ENCODE measurements around the gene IGLON5.

The IGLON5 gene

DNA sequence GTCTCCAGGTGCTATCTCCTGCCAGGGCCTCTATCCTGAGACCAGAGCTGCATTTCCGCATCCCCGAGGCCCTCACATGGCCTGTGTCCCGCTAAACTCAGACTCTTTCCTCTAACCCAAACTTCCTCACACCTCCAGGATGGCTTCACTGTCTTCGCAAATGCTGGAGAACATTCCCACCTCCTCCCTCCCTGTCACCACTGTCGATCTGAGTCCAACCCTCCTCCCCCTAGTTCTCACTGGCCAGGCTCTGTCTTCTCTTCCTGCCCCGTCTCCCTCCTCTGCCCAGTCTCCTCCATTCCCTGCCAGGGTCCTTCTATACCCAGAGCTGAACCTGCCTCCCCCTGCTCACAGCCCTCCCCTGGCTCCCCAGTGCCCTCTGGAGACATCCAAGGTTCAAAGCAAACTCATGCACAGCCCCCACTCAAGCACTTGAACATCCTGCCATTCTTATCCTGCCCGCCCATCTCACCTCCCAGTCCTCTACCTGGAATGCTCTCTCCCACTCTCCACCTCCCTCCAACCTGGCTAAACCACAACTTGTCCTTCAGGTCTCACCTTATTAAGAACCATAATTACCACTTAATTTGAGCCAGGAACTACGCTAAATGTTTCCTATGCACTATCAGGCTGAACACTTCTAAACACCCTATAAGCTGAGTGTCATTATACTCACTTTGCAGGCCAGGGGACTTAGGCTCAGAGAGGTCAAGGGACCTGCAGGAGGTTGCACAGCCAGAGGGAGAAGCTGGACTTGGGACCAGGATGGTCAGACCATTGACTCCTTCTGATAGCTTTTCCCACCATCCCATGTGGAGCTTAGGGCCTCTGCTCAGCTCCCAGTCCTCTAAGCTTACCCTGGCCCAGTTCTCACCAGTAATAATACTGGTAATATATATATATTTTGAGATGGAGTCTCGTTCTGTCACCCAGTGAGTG is 31.5 kb downstream of the IGLON5 start:
- no peak overlapping the region for H3K4me3 ChIP-seq (ENCODE audit: low read depth, low read length)
- no peak for DNase-seq (ENCODE audit: low read depth)
- TF ChIP-seq, protein P1, sequence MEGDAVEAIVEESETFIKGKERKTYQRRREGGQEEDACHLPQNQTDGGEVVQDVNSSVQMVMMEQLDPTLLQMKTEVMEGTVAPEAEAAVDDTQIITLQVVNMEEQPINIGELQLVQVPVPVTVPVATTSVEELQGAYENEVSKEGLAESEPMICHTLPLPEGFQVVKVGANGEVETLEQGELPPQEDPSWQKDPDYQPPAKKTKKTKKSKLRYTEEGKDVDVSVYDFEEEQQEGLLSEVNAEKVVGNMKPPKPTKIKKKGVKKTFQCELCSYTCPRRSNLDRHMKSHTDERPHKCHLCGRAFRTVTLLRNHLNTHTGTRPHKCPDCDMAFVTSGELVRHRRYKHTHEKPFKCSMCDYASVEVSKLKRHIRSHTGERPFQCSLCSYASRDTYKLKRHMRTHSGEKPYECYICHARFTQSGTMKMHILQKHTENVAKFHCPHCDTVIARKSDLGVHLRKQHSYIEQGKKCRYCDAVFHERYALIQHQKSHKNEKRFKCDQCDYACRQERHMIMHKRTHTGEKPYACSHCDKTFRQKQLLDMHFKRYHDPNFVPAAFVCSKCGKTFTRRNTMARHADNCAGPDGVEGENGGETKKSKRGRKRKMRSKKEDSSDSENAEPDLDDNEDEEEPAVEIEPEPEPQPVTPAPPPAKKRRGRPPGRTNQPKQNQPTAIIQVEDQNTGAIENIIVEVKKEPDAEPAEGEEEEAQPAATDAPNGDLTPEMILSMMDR (IDR thresholded peaks at IDR 0.05; ENCODE audit: control insufficient read depth, extremely low read depth, insufficient read depth), result no peak

DNA sequence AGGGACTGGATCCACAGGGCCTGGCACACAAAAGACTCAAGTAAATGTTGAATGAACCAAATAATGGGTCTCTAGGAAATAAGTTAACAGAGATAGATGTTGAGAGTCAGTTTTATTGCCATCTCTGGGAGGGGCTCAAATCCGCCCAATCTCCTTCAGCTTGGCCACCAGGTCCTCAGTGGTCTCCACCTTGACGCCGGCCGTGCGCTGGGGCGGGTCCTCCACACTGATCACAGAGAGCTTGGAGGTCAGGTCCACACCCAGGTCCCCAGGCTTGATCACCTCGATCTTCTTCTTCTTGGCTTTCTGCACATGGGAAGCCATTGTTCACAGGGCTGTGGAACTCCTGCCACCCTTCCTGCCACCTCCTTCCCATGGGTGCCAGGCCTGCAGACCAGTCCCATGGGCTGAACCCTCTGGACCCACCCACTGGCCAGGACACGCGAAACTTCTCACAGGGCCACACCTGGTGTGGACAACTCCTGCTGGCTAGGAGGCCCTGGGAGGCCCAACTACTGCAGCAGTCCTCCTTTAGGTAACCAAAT is 33.7 kb downstream of the IGLON5 start:
- TF ChIP-seq, protein P1 (IDR thresholded peaks at IDR 0.05; ENCODE audit: control insufficient read depth, extremely low read depth, insufficient read depth), result no peak
- no peak overlapping the region for H3K4me3 ChIP-seq (ENCODE audit: low read depth, low read length)
- no peak for DNase-seq (ENCODE audit: low read depth)

GRCh38 chr19:51346742-51347141 is 35.3 kb downstream of the IGLON5 start:
- TF ChIP-seq, protein P1 (IDR thresholded peaks at IDR 0.05; ENCODE audit: control insufficient read depth, extremely low read depth, insufficient read depth), result 0 out of 2 replicates have a peak, but pooled peaks have one; percentile 5
- no peak for DNase-seq (ENCODE audit: low read depth)
- no peak overlapping the region for H3K4me3 ChIP-seq (ENCODE audit: low read depth, low read length)

GRCh38 chr19:51347209-51347928 is 35.9 kb downstream of the IGLON5 start:
- DNase-seq (ENCODE audit: low read depth), result no peak
- no peak overlapping the region for H3K4me3 ChIP-seq (ENCODE audit: low read depth, low read length)
- TF ChIP-seq, protein P1 (IDR thresholded peaks at IDR 0.05; ENCODE audit: control insufficient read depth, extremely low read depth, insufficient read depth), result no peak

GRCh38 chr19:51351266-51351990 is 40.0 kb downstream of the IGLON5 start:
- no peak overlapping the region for H3K4me3 ChIP-seq (ENCODE audit: low read depth, low read length)
- no peak for DNase-seq (ENCODE audit: low read depth)
- TF ChIP-seq, protein P1 (IDR thresholded peaks at IDR 0.05; ENCODE audit: control insufficient read depth, extremely low read depth, insufficient read depth), result no peak

GRCh38 chr19:51352783-51353360 is 41.4 kb downstream of the IGLON5 start:
- DNase-seq (ENCODE audit: low read depth), result no peak
- H3K4me3 ChIP-seq (ENCODE audit: low read depth, low read length), result no peak overlapping the region
- TF ChIP-seq, protein P1 (IDR thresholded peaks at IDR 0.05; ENCODE audit: control insufficient read depth, extremely low read depth, insufficient read depth), result no peak
